B cell (primary cell): ENCODE data around the gene PAIP2. TPM values are rescaled to one million over a fixed set of nuclear protein-coding genes. Genes with fewer than 3 reads are reported as not detected.

Source experiments
- ATAC-seq: fragments of 200-7000 bp; cut with Tn5 transposase; one replicate; pipeline ENCODE4 v1.10.0; 2021; ENCODE audit warnings: low read depth, mild to moderate bottlenecking, moderate number of reproducible peaks, moderate library complexity
- CTCF ChIA-PET: fragments of 350-600 bp; sonication (Branson Sonifier 250); formaldehyde crosslinking; loops from one replicate; lab custom pipeline; 2021; ENCODE audit warnings: antibody characterized with exemption, inconsistent platforms; lab: Charles Lee
- POLR2A ChIA-PET: fragments of 350-600 bp; sonication (Branson Sonifier 250); formaldehyde crosslinking; loops from one replicate; lab custom pipeline; 2021; ENCODE audit warnings: antibody characterized with exemption; lab: Charles Lee
- DNase-seq: peaks from one replicate; pipeline ENCODE4 v3.0.0; 2013
- H2AFZ ChIP-seq: 2 replicates; pipeline ENCODE4 v1.6.1; 2012; ENCODE audit warnings: mild to moderate bottlenecking, low read depth, low read length; ENCODE audit not compliant: insufficient read depth, poor library complexity, severe bottlenecking
- H3K27ac ChIP-seq, 2 donors: 1 replicate in 1 of 2; 2 replicates in 1 of 2; pipeline ENCODE4 v1.5.1; 2012 to 2013; ENCODE audit warnings: low read length in 2 of 2, mild to moderate bottlenecking in 2 of 2, moderate library complexity in 1 of 2
- H3K27me3 ChIP-seq, 4 experiments: fragments of 200-600 bp in 1 of 4; sonication (generic) in 1 of 4; replicated peaks in 1 of 4; 1 replicate in 2 of 4; 2 replicates in 2 of 4; pipeline versions ENCODE4 v1.6.1 to v1.7.0; 2013 to 2016; ENCODE audit warnings: low read length in 3 of 4, mild to moderate bottlenecking in 2 of 4, mixed read lengths in 1 of 4, moderate library complexity in 1 of 4; ENCODE audit not compliant: insufficient read depth in 4 of 4, control insufficient read depth in 3 of 4; ENCODE audit errors: control extremely low read depth in 1 of 4
- H3K36me3 ChIP-seq, 2 experiments: replicated peaks in 1 of 2; 1 replicate in 1 of 2; 2 replicates in 1 of 2; pipeline versions ENCODE4 v1.6.1 to v1.7.1; 2013; ENCODE audit warnings: low read length in 1 of 2; ENCODE audit not compliant: insufficient read depth in 2 of 2, control insufficient read depth in 1 of 2; ENCODE audit errors: control extremely low read depth in 1 of 2, extremely low read depth in 1 of 2
- H3K4me1 ChIP-seq, 2 donors: fragments of 200-600 bp in 1 of 2; sonication (generic) in 1 of 2; 1 replicate in 1 of 2; 2 replicates in 1 of 2; pipeline versions ENCODE4 v1.5.1 to v1.6.1; 2013 to 2017; ENCODE audit warnings: low read length in 2 of 2; ENCODE audit not compliant: control insufficient read depth in 2 of 2, insufficient read depth in 2 of 2
- H3K4me2 ChIP-seq: replicated peaks from 2 replicates; pipeline ENCODE3; 2012; ENCODE audit warnings: mild to moderate bottlenecking, low read depth, low read length; ENCODE audit not compliant: poor library complexity, severe bottlenecking
- H3K4me3 ChIP-seq, 5 experiments: fragments of 200-600 bp in 1 of 5; sonication (generic) in 1 of 5; 1 replicate in 3 of 5; 2 replicates in 2 of 5; pipeline versions ENCODE4 v1.5.1 to v1.7.0; 2011 to 2016; ENCODE audit warnings: low read length in 4 of 5, mild to moderate bottlenecking in 4 of 5, low read depth in 2 of 5, control low read depth in 1 of 5, moderate library complexity in 1 of 5; ENCODE audit not compliant: insufficient read depth in 1 of 5; ENCODE audit errors: control extremely low read depth in 1 of 5, extremely low read depth in 1 of 5
- H3K79me2 ChIP-seq: fragments of 200-600 bp; sonication (generic); one replicate; pipeline ENCODE4 v1.6.0; 2016; ENCODE audit warnings: low read length; ENCODE audit not compliant: control insufficient read depth, insufficient read depth
- H3K9ac ChIP-seq: fragments of 200-600 bp; sonication (generic); 2 replicates; pipeline ENCODE4 v1.6.1; 2017; ENCODE audit warnings: mild to moderate bottlenecking, low read length, moderate library complexity
- H3K9me3 ChIP-seq, 3 donors: one replicate each; pipeline versions ENCODE4 v1.6.1 to v1.7.1; 2013; ENCODE audit warnings: low read length in 2 of 3; ENCODE audit not compliant: control insufficient read depth in 2 of 3, insufficient read depth in 1 of 3; ENCODE audit errors: control extremely low read depth in 1 of 3
- H4K20me1 ChIP-seq: 2 replicates; pipeline ENCODE4 v1.6.0; 2012; ENCODE audit warnings: mild to moderate bottlenecking, low read length; ENCODE audit not compliant: insufficient read depth, control insufficient read depth, poor library complexity, severe bottlenecking
- H3K27ac Mint-ChIP-seq: one replicate; pipeline ENCODE4 v1.8.0; 2021; ENCODE audit warnings: mixed read lengths
- H3K27me3 Mint-ChIP-seq: one replicate; pipeline ENCODE4 v1.8.0; 2021; ENCODE audit warnings: mixed read lengths
- H3K4me1 Mint-ChIP-seq: one replicate; pipeline ENCODE4 v1.8.0; 2021; ENCODE audit warnings: mixed read lengths
- H3K4me3 Mint-ChIP-seq: one replicate; pipeline ENCODE4 v1.8.0; 2021; ENCODE audit warnings: mixed read lengths
- H3K9me3 Mint-ChIP-seq: one replicate; pipeline ENCODE4 v1.8.0; 2022; ENCODE audit warnings: mixed read lengths; ENCODE audit not compliant: insufficient read depth
- CTCF ChIP-seq: fragments of 200-600 bp; IDR thresholded peaks from one replicate; pipeline ENCODE4 v1.8.0; 2022; ENCODE audit warnings: antibody characterized with exemption, mild to moderate bottlenecking
- EZH2 ChIP-seq: IDR thresholded peaks from 2 replicates; pipeline ENCODE4 v1.6.1; 2012; ENCODE audit warnings: borderline replicate concordance, low read depth, mild to moderate bottlenecking, moderate library complexity, low read length; ENCODE audit not compliant: insufficient read depth, poor library complexity, severe bottlenecking
- WGBS: methylation state at CpG from one replicate; pipeline ENCODE4 v1.1.5; 2013; ENCODE audit warnings: missing lambda C conversion rate; ENCODE audit not compliant: insufficient coverage; 5-methylcytosine and 5-hydroxymethylcytosine counted together
- intact Hi-C: fragments of 100-400 bp; cut with micrococcal nuclease; formaldehyde crosslinking; loops from one replicate; pipeline ENCODE4 v1.10.0; 2022
- polyA plus RNA-seq: library from polyadenylated mRNA; depleted of rRNA; stranded (reverse); fragments of >200 nt; gene quantifications from 2 replicates; pipeline ENCODE4 v1.2.3, GENCODE V29; 2012
- total RNA-seq, 2 donors: library from RNA; stranded (reverse); fragments of 120-200 nt in 1 of 2; gene quantifications; 1 replicate in 1 of 2; 2 replicates in 1 of 2; pipeline versions ENCODE4 v1.2.3 to v1.2.4, GENCODE V29; 2013 to 2022

The PAIP2 gene
- total and polyA plus RNA-seq, 2 donors (not counting 1 experiment from before 2014, with no cell fraction given), result 38.5 to 121 TPM

- peaks cover 8% of the 10 kb centered on the region for H3K4me1 Mint-ChIP-seq
- Histone ChIP-seq H3K36me3 (peaks cover 13 to 42% of the 10 kb centered on the region in 2 experiments), H3K79me2 (peaks cover 39% of the 10 kb centered on the region), H3K27me3 (no peaks in the 10 kb centered on the region), H3K4me2 (no peak overlapping the region), H3K4me3 (no peak overlapping the region), H3K4me1 (no peaks in the 10 kb centered on the region), H3K9me3 (no peaks in the 10 kb centered on the region), H3K9ac (no peak overlapping the region), H3K27ac (no peak overlapping the region), H4K20me1 (peaks cover 43% of the 10 kb centered on the region), H2AFZ (no peak overlapping the region)
- no peak for ATAC-seq
- no CpG with 5 or more reads among the region's 2 CpGs for WGBS
- no peak for DNase-seq
- H3K9me3 Mint-ChIP-seq, result no peaks in the 10 kb centered on the region
- H3K4me3 Mint-ChIP-seq, result no peak overlapping the region
- no peak for TF ChIP-seq CTCF
- TF ChIP-seq EZH2, result no peak
- POLR2A ChIA-PET, result no interaction called here
- intact Hi-C loops, result no loop called here
- H3K27ac Mint-ChIP-seq, result no peak overlapping the region
- no peaks in the 10 kb centered on the region for H3K27me3 Mint-ChIP-seq
- CTCF ChIA-PET, result interaction anchor here (1.2 kb wide), 1 partner anchor 23 kb away, joined by 3 read pairs; the partner anchor contains the start of gene PAIP2
Observed at GRCh38 chr5:139364466-139364865, 22.8 kb downstream of the PAIP2 start.

- 83% methylated on average over 2 of the region's 2 CpGs for WGBS
- H3K27ac Mint-ChIP-seq, result no peak overlapping the region
- H3K4me3 Mint-ChIP-seq, result no peak overlapping the region
- no peak for DNase-seq
- H3K9me3 ChIP-seq, result no peaks in the 10 kb centered on the region
- H3K27me3 ChIP-seq, result no peaks in the 10 kb centered on the region
- ChIA-PET POLR2A (interaction anchor here (0.7 kb wide), 1 partner anchor 19 kb away, joined by 3 read pairs; no protein-coding TSS in a partner anchor), CTCF (interaction anchor here (0.8 to 2.4 kb wide), 7 partner anchors 9 to 544 kb away, joined by 3 to 10 read pairs (median 3); partner anchors contain the start of genes MZB1 and PAIP2)
- no peak for ATAC-seq
- no peaks in the 10 kb centered on the region for H3K27me3 Mint-ChIP-seq
- no peak overlapping the region for H2AFZ ChIP-seq
- H3K4me2 ChIP-seq, result no peak overlapping the region
- H4K20me1 ChIP-seq, result peaks cover 3% of the 10 kb centered on the region
- peaks cover under 1% of the 10 kb centered on the region for H3K79me2 ChIP-seq
- H3K4me1 Mint-ChIP-seq, result no peaks in the 10 kb centered on the region
- H3K9ac ChIP-seq, result no peak overlapping the region
- no peak overlapping the region for H3K4me3 ChIP-seq
- TF ChIP-seq EZH2 (no peak), CTCF (no peak)
- H3K4me1 ChIP-seq, result no peaks in the 10 kb centered on the region
- H3K9me3 Mint-ChIP-seq, result no peaks in the 10 kb centered on the region
- no peak overlapping the region for H3K27ac ChIP-seq
- intact Hi-C loops, result no loop called here
- H3K36me3 ChIP-seq, result peaks cover 15 to 63% of the 10 kb centered on the region in 2 experiments
Observed at GRCh38 chr5:139368613-139369012, 27.0 kb downstream of the PAIP2 start.
